Left renal pelvis (tissue), 4 donors: ENCODE measurements around the gene NRK. TPM values are rescaled to one million over a fixed set of nuclear protein-coding genes. Genes with fewer than 3 reads are reported as not detected.
"Not testable (repeated sequence)": the region's sequence is repeated elsewhere in the genome, so short reads cannot be mapped to it uniquely, and the experiment has no call there.

Experiments used
- DNase-seq, 4 donors: peaks; one replicate each; pipeline ENCODE4 v3.0.0-alpha.2; 2013; ENCODE audit warnings: low read depth in 4 of 4, low spot score in 3 of 4
- polyA plus RNA-seq, 4 donors: library from polyadenylated mRNA; unstranded; fragments of 120-200 nt; gene quantifications; one replicate each; pipeline ENCODE4 v1.2.1, GENCODE V29; 2013; ENCODE audit not compliant: insufficient read length in 4 of 4

NRK gene, protein sequence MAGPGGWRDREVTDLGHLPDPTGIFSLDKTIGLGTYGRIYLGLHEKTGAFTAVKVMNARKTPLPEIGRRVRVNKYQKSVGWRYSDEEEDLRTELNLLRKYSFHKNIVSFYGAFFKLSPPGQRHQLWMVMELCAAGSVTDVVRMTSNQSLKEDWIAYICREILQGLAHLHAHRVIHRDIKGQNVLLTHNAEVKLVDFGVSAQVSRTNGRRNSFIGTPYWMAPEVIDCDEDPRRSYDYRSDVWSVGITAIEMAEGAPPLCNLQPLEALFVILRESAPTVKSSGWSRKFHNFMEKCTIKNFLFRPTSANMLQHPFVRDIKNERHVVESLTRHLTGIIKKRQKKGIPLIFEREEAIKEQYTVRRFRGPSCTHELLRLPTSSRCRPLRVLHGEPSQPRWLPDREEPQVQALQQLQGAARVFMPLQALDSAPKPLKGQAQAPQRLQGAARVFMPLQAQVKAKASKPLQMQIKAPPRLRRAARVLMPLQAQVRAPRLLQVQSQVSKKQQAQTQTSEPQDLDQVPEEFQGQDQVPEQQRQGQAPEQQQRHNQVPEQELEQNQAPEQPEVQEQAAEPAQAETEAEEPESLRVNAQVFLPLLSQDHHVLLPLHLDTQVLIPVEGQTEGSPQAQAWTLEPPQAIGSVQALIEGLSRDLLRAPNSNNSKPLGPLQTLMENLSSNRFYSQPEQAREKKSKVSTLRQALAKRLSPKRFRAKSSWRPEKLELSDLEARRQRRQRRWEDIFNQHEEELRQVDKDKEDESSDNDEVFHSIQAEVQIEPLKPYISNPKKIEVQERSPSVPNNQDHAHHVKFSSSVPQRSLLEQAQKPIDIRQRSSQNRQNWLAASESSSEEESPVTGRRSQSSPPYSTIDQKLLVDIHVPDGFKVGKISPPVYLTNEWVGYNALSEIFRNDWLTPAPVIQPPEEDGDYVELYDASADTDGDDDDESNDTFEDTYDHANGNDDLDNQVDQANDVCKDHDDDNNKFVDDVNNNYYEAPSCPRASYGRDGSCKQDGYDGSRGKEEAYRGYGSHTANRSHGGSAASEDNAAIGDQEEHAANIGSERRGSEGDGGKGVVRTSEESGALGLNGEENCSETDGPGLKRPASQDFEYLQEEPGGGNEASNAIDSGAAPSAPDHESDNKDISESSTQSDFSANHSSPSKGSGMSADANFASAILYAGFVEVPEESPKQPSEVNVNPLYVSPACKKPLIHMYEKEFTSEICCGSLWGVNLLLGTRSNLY (N-terminal part only)
- polyA plus RNA-seq: 10 to 100 TPM; 13.6 to 68.5 (median 22.3) TPM

DNA sequence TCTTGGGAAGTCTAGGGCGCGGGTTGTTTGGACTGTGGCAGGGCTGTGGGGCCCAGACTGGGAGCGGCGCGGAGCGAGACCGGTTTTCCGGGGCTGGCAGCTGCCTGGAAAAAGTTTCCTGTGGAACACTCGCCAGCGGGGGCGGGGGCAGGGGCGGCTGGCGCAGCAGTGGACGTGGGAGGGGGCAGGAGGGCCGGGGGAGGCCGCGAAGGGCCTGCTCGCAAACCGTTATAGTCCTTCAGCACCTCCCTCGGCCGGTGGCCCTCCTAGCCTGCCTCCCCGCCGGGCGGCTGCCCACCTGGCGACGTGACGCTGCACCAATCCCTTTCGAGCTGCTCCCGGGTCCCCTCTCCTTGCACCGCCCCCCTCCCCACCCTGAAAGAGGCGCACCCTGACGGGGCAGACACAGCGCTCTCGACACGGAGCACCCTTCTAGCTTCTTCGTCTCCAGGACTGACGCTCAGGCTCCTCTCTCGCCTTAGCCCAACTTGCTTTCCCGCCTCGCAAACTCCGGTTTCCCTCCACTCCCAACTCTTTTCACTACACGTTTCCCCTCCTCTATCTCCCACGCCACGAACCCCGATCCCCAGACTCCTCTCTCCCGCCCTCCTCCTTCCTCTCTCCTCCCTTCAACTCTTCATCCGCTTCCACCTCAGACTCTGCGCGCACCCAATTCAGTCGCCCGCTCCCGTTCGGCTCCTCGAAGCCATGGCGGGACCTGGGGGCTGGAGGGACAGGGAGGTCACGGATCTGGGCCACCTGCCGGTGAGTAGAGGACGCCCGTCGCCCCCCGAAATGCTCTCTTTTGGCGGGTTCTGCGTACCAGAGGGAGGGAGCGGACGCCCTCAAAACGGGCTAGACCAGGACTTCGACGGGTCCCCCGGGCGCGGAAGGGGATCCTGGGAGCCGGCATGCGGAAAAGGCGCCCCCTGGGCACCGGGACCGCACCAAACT is at the start of gene NRK:
Gene NRK, plus strand, starts transcription at position 402 of the 954 bp plus-strand sequence. Its CDS starts 307 bp downstream, at position 709.
- no peak for DNase-seq

DNA sequence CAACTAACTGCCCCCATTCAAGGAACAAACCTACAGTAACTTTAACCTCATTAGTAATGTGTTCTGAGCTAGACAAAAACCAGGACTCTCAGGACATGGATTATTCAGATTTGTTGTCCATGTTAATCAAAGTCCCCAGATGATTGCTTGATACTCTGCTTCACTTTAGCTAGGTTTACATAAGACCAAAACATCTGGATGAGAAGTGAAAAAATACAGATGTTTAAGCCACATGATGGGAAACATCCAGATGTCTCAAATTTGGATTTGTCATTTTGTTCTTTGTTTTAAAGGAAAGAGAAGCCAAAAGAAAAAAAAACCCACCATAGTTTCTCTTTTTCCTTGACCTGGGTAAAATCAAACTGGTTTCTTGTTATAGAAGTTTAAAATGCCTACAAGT is 48.5 kb upstream of the NRK start:
- DNase-seq: no peak

- no peak for DNase-seq
Observed at GRCh38 chrX:105775679-105776078, 46.7 kb upstream of the NRK start.

GRCh38 chrX:105781804-105782203 is 40.5 kb upstream of the NRK start:
- no peak for DNase-seq

- DNase-seq: not testable (repeated sequence)
Observed at GRCh38 chrX:105796877-105797276, 25.5 kb upstream of the NRK start.

GRCh38 chrX:105803891-105804290 is 18.4 kb upstream of the NRK start:
- no peak for DNase-seq

GRCh38 chrX:105805655-105806054 is 16.7 kb upstream of the NRK start:
- not testable (repeated sequence) for DNase-seq

DNA sequence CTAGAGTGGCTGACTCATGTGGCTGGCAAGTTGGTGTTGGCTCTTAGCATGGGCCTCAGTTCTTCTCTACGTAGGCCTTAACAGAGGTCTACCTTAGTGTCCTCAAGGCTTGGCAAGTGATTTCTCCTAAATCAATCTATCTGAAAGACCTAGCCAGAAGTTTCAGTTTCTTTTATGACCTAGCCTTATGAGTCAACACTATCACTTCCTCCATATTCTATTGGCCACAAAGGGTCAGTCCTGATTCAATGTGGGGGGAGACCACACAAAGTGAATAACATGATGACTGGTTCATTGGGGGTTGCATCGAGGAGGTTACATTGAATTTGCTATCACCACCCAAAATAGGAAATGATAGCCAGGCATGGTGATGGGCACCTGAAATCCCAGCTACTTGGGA is 5.8 kb upstream of the NRK start:
- DNase-seq: no peak

- DNase-seq: no peak
Observed at GRCh38 chrX:105820247-105820646, 2.1 kb upstream of the NRK start.

GRCh38 chrX:105821471-105822121 is 743 bp upstream of the NRK start:
- DNase-seq: no peak

DNA sequence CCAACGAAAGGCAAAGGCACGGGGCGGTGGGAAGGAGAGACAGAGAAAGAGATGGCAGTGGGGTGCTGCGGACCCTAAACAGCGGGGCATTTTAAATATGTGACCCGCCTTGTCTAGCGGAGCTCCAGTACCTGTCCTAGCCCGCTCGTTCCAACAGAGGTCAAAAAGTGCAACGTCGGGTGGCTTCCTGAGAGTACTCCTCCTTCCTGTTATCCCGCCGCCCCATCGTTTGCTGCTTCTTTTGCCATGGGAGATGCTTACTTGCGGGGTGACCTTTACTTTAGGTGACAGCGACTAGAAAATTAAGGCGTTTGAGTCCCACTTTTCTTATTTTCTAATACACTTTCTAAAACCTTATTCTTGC is 735 bp downstream of the NRK start:
- no peak for DNase-seq

GRCh38 chrX:105829011-105829410 is 6.7 kb downstream of the NRK start:
- no peak for DNase-seq

- no peak for DNase-seq
Observed at GRCh38 chrX:105837232-105837631, 14.9 kb downstream of the NRK start.

- no peak for DNase-seq
Observed at GRCh38 chrX:105845631-105846030, 23.3 kb downstream of the NRK start.

DNA sequence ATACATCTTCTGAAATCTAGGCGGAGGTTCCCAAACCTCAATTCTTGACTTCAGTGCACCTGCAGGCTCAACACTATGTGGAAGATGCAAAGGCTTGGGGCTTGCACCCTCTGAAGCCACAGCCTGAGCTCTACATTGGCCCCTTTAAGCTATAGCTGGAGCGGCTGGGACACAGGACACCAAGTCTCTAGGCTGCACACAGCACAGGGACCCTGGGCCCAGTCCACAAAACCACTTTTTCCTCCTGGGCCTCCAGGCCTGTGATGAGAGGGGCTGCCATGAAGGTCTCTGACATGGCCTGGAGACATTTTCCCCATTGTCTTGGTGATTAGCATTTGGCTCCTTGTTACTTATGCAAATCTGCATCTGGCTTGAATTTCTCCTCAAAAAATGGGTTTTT is 27.8 kb downstream of the NRK start:
- DNase-seq: not testable (repeated sequence)

DNA sequence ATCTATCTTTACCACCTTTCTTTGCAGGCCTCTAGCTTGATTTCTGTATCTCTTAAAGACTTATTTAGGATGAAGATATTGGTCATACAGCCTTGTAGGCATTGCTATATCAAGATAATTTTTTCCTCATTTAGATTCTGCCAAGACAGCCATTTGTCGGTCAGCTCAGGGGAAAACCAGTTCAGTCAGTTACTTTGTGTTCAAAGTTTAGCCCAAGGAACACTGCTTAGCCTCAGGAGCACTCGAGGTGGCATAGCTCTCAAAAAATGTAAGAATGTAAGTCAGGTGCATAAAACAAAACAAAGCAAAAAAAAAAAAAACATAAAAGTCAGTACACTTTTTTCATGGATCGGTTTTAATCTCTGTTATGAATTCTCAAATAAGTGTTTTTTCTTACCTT is 43.4 kb downstream of the NRK start:
- no peak for DNase-seq

GRCh38 chrX:105869701-105870100 is 47.4 kb downstream of the NRK start:
- no peak for DNase-seq

DNA sequence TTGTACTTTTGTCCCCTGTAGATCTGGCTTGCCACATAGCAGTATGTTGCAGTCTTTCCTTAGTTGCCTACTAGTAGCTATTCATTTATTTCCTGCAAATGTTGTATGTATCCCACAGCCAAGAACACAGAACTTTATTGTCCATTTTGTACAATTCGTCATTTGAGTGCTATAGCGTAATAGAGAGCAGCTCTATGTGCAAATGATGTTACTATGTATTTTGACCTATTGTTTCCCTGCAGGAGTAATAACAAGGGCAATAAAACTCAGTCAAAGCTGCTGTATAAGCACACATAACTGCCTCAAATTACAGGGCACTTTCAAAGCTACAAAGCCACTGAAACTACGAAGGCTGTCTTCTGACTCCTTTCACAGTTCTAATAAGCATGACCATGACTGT is 48.1 kb downstream of the NRK start:
- DNase-seq: no peak

DNA sequence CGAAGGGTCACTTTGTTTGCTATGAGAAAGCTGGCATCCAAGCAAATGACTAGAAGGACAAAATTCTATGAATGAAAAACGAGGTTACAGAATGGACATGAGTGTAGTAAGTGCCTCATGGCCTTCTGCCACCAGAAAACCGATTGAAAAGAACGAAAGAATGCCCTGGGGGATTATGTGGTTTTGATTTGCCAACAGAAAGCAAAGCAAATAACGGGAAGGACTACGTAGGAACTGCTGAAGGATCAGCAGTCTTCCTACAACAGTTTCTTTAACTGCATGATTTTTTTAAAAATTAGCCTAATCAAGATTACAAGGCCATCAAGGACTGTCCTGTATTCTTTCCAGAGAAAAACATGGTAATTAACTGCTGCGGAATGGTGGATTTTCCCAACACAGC is 50.6 kb downstream of the NRK start:
- no peak for DNase-seq
